ENCODE measurements around the gene PRIMA1.

Gene PRIMA1

GRCh38 chr14:93752980-93753561 is 35.2 kb downstream of the PRIMA1 start:
- DNase-seq, result no peak

- no peak for DNase-seq
Measured at GRCh38 chr14:93751946-93752655, 36.2 kb downstream of the PRIMA1 start.

GRCh38 chr14:93749076-93749420 is 39.2 kb downstream of the PRIMA1 start:
- DNase-seq, result no peak

GRCh38 chr14:93748208-93749075 is 39.8 kb downstream of the PRIMA1 start:
- no peak for DNase-seq

- no peak for DNase-seq
Measured at GRCh38 chr14:93747560-93747959, 40.7 kb downstream of the PRIMA1 start.

- DNase-seq, result no peak
Measured at GRCh38 chr14:93747102-93747501, 41.2 kb downstream of the PRIMA1 start.

GRCh38 chr14:93745603-93746273 is 42.5 kb downstream of the PRIMA1 start:
- DNase-seq, result no peak

- DNase-seq, result no peak
Measured at GRCh38 chr14:93744876-93745275, 43.4 kb downstream of the PRIMA1 start.

- DNase-seq, result no peak
Measured at GRCh38 chr14:93744176-93744575, 44.1 kb downstream of the PRIMA1 start.

- no peak for DNase-seq
Measured at GRCh38 chr14:93743270-93744060, 44.8 kb downstream of the PRIMA1 start.

GRCh38 chr14:93742761-93743160 is 45.5 kb downstream of the PRIMA1 start:
- no peak for DNase-seq

- DNase-seq, result no peak
Measured at GRCh38 chr14:93741556-93742230, 46.6 kb downstream of the PRIMA1 start.

GRCh38 chr14:93737634-93738033 is 50.7 kb downstream of the PRIMA1 start:
- DNase-seq, result no peak

- DNase-seq, result peak in 1 of 2 experiments; percentile 24
Measured at GRCh38 chr14:93736378-93737014, 51.8 kb downstream of the PRIMA1 start.

- DNase-seq, result no peak
Measured at GRCh38 chr14:93735206-93735605, 53.1 kb downstream of the PRIMA1 start.

GRCh38 chr14:93734086-93734822 is 54.0 kb downstream of the PRIMA1 start:
- no peak for DNase-seq

- no peak for DNase-seq
Measured at GRCh38 chr14:93733631-93734030, 54.7 kb downstream of the PRIMA1 start.

- DNase-seq, result no peak
Measured at GRCh38 chr14:93733231-93733630, 55.1 kb downstream of the PRIMA1 start.

GRCh38 chr14:93732524-93732923 is 55.8 kb downstream of the PRIMA1 start:
- DNase-seq, result no peak

- DNase-seq, result no peak
Measured at GRCh38 chr14:93731753-93732152, 56.5 kb downstream of the PRIMA1 start.

GRCh38 chr14:93729993-93730392 is 58.3 kb downstream of the PRIMA1 start:
- no peak for DNase-seq
